K562 (cell line): ENCODE data around the gene TLL1. TPM values are rescaled to one million over a fixed set of nuclear protein-coding genes. Genes with fewer than 3 reads are reported as not detected.

Source experiments
- BRF1 ChIP-seq: IDR thresholded peaks from 3 replicates; pipeline ENCODE4 v1.6.1; 2011; ENCODE audit warnings: borderline replicate concordance, mild to moderate bottlenecking; ENCODE audit not compliant: insufficient read length; ENCODE audit errors: extremely low read depth
- ERF ChIP-seq: fragments of 450-650 bp; formaldehyde crosslinking; IDR thresholded peaks from 2 replicates; pipeline ENCODE4 v1.4.0; 2020; ENCODE audit warnings: mild to moderate bottlenecking, mixed read lengths
- NCOA4 ChIP-seq: fragments of 450-650 bp; IDR thresholded peaks from 2 replicates; pipeline ENCODE4 v1.6.1; 2018; ENCODE audit warnings: mild to moderate bottlenecking; ENCODE audit not compliant: partially characterized antibody
- NCOA6 ChIP-seq: fragments of 450-650 bp; IDR thresholded peaks from 2 replicates; pipeline ENCODE4 v1.6.1; 2017; ENCODE audit warnings: mild to moderate bottlenecking
- RBFOX2 ChIP-seq: fragments of 200-400 bp; formaldehyde crosslinking; IDR thresholded peaks from 2 replicates; pipeline ENCODE4 v1.6.1; 2017; ENCODE audit warnings: low read depth, mild to moderate bottlenecking, low read length, moderate library complexity
- ZC3H4 ChIP-seq: sonication (generic); formaldehyde crosslinking; IDR thresholded peaks from 2 replicates; pipeline ENCODE4 v1.9.0; 2021; ENCODE audit warnings: missing genetic modification reagents, borderline replicate concordance
- ZNF444 ChIP-seq: fragments of 250-450 bp; sonication (Bioruptor Pico); IDR thresholded peaks from 2 replicates; pipeline ENCODE4 v1.4.0; 2020; ENCODE audit warnings: mild to moderate bottlenecking, moderate library complexity
- ZNF695 ChIP-seq: fragments of 450-650 bp; formaldehyde crosslinking; IDR thresholded peaks from 2 replicates; pipeline ENCODE4 v1.4.0; 2020; ENCODE audit warnings: mild to moderate bottlenecking, moderate library complexity
- polyA plus RNA-seq, 8 experiments: library from polyadenylated mRNA; depleted of rRNA in 4 of 8; stranded (reverse) in 5 of 8; unstranded in 3 of 8; fragments of >200 nt; fragmentation: Nextera tagmentation in 2 of 8; fragmentation: Illumina TruSeq in 1 of 8; extraction: Ambion mirVana in 2 of 8; extraction: Trizol in 1 of 8; gene quantifications; 2 replicates each; pipeline versions ENCODE4 v1.2.1 to v1.2.3, GENCODE V29; 2011 to 2014; ENCODE audit warnings: inconsistent platforms in 1 of 8, missing spikeins in 1 of 8
- total RNA-seq, 7 experiments: library from RNA; depleted of rRNA in 6 of 7; stranded (reverse); fragments of >200 nt in 6 of 7; fragmentation: Illumina TruSeq in 2 of 7; extraction: Trizol in 2 of 7; gene quantifications; 2 replicates each; pipeline versions ENCODE4 v1.2.1 to v1.2.3, GENCODE V29; 2011 to 2021; ENCODE audit warnings: low replicate concordance in 1 of 7
- TF ChIP-seq, protein P1 (sequence below), 2 experiments: fragments of 450-650 bp in 1 of 2; sonication (generic) in 1 of 2; formaldehyde crosslinking in 1 of 2; IDR thresholded peaks; 2 replicates each; pipeline versions ENCODE4 v1.7.1 to v1.9.0; 2016 to 2022; ENCODE audit warnings: inconsistent platforms in 1 of 2, mild to moderate bottlenecking in 1 of 2, missing genetic modification reagents in 1 of 2
- TF ChIP-seq, protein P2 (sequence below): conservative IDR thresholded peaks from 2 replicates; pipeline ENCODE4 v1.6.1; 2011; ENCODE audit warnings: low read depth, mild to moderate bottlenecking, low read length; ENCODE audit not compliant: control insufficient read depth

The TLL1 gene
- total and polyA plus RNA-seq, 9 of the 15 experiments (the other 6 are each of a cell fraction or from before 2014, with no cell fraction given): not detected

- TF ChIP-seq, protein P1, sequence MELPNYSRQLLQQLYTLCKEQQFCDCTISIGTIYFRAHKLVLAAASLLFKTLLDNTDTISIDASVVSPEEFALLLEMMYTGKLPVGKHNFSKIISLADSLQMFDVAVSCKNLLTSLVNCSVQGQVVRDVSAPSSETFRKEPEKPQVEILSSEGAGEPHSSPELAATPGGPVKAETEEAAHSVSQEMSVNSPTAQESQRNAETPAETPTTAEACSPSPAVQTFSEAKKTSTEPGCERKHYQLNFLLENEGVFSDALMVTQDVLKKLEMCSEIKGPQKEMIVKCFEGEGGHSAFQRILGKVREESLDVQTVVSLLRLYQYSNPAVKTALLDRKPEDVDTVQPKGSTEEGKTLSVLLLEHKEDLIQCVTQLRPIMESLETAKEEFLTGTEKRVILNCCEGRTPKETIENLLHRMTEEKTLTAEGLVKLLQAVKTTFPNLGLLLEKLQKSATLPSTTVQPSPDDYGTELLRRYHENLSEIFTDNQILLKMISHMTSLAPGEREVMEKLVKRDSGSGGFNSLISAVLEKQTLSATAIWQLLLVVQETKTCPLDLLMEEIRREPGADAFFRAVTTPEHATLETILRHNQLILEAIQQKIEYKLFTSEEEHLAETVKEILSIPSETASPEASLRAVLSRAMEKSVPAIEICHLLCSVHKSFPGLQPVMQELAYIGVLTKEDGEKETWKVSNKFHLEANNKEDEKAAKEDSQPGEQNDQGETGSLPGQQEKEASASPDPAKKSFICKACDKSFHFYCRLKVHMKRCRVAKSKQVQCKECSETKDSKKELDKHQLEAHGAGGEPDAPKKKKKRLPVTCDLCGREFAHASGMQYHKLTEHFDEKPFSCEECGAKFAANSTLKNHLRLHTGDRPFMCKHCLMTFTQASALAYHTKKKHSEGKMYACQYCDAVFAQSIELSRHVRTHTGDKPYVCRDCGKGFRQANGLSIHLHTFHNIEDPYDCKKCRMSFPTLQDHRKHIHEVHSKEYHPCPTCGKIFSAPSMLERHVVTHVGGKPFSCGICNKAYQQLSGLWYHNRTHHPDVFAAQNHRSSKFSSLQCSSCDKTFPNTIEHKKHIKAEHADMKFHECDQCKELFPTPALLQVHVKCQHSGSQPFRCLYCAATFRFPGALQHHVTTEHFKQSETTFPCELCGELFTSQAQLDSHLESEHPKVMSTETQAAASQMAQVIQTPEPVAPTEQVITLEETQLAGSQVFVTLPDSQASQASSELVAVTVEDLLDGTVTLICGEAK (IDR thresholded peaks at IDR 0.05): no peak
- TF ChIP-seq, protein P1 (CRISPR knock-in tag; IDR thresholded peaks at IDR 0.05): no peak
- TF ChIP-seq ZNF695 (CRISPR knock-in tag) (no peak), NCOA6 (no peak), RBFOX2 (no peak), ERF (CRISPR knock-in tag) (no peak), ZNF444 (CRISPR knock-in tag) (no peak), NCOA4 (no peak), ZC3H4 (no peak), BRF1 (no peak)
- TF ChIP-seq, protein P2, sequence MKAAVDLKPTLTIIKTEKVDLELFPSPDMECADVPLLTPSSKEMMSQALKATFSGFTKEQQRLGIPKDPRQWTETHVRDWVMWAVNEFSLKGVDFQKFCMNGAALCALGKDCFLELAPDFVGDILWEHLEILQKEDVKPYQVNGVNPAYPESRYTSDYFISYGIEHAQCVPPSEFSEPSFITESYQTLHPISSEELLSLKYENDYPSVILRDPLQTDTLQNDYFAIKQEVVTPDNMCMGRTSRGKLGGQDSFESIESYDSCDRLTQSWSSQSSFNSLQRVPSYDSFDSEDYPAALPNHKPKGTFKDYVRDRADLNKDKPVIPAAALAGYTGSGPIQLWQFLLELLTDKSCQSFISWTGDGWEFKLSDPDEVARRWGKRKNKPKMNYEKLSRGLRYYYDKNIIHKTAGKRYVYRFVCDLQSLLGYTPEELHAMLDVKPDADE: no peak
These were observed 250.5 kb downstream of the TLL1 start (continued) for GRCh38 chr4:166123546-166123945.
